22Rv1 (cell line): Measurements from ENCODE around the gene CDA.

Source experiments
- ZFX ChIP-seq: fragments of 450-650 bp; IDR thresholded peaks from 2 replicates; pipeline ENCODE4 v1.6.1; 2017; ENCODE audit warnings: antibody characterized with exemption, borderline replicate concordance
- TF ChIP-seq, protein P1 (sequence below): fragments of 450-650 bp; IDR thresholded peaks from 2 replicates; pipeline ENCODE4 v1.5.1; 2017; ENCODE audit warnings: mild to moderate bottlenecking

DNA sequence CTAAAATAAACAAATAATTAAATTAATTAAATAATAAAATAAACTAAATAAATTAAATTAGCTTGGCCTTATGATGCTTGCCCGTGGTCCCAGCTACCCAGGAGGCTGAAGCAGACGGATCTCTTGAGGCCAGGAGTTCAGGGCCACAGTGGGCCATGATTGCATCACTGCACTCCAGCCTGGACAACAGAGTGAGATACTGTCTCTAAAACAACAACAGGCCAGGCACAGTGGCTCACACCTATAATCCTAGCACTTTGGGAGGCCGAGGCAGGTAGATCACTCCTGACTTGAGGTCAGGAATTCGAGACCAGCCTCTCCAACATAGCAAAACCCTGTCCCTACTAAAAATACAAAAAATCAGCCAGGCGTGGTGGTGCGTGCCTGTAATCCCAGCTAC lies 32.1 kb downstream of the CDA start:
- TF ChIP-seq, protein P1, sequence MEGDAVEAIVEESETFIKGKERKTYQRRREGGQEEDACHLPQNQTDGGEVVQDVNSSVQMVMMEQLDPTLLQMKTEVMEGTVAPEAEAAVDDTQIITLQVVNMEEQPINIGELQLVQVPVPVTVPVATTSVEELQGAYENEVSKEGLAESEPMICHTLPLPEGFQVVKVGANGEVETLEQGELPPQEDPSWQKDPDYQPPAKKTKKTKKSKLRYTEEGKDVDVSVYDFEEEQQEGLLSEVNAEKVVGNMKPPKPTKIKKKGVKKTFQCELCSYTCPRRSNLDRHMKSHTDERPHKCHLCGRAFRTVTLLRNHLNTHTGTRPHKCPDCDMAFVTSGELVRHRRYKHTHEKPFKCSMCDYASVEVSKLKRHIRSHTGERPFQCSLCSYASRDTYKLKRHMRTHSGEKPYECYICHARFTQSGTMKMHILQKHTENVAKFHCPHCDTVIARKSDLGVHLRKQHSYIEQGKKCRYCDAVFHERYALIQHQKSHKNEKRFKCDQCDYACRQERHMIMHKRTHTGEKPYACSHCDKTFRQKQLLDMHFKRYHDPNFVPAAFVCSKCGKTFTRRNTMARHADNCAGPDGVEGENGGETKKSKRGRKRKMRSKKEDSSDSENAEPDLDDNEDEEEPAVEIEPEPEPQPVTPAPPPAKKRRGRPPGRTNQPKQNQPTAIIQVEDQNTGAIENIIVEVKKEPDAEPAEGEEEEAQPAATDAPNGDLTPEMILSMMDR = no peak
- TF ChIP-seq ZFX = no peak
